Ectodermal cell (in vitro differentiated cells): ENCODE measurements around the gene MYO1D.

Experiments
- H3K27ac ChIP-seq: 2 replicates; pipeline ENCODE4 v1.7.0; 2013; ENCODE audit warnings: mild to moderate bottlenecking, low read depth, low read length; ENCODE audit not compliant: insufficient read depth, poor library complexity, severe bottlenecking
- H3K27me3 ChIP-seq: 2 replicates; pipeline ENCODE4 v1.7.0; 2013; ENCODE audit warnings: mild to moderate bottlenecking, low read length; ENCODE audit not compliant: insufficient read depth, control insufficient read depth, poor library complexity, severe bottlenecking
- H3K36me3 ChIP-seq: one replicate; pipeline ENCODE4 v1.7.0; 2013; ENCODE audit warnings: low read length; ENCODE audit not compliant: control insufficient read depth, insufficient read depth
- H3K4me1 ChIP-seq: one replicate; pipeline ENCODE4 v1.7.0; 2013; ENCODE audit warnings: low read length; ENCODE audit not compliant: control insufficient read depth, insufficient read depth
- H3K4me3 ChIP-seq: 2 replicates; pipeline ENCODE4 v1.7.0; 2013; ENCODE audit warnings: low read depth, low read length, control low read depth; ENCODE audit not compliant: insufficient read depth
- H3K9me3 ChIP-seq: 2 replicates; pipeline ENCODE4 v1.7.0; 2013; ENCODE audit warnings: mild to moderate bottlenecking, low read length, moderate library complexity; ENCODE audit not compliant: control insufficient read depth
- WGBS, 2 experiments: methylation state at CpG; one replicate each; pipeline ENCODE4 v1.1.7; 2013; ENCODE audit warnings: missing lambda C conversion rate in 2 of 2; 5-methylcytosine and 5-hydroxymethylcytosine counted together

The MYO1D gene

GRCh38 chr17:32520737-32521404 is 356.1 kb downstream of the MYO1D start:
- H3K27me3 ChIP-seq, result no peaks in the 10 kb centered on the region
- H3K27ac ChIP-seq, result peak overlapping the region; percentile 96
- no peaks in the 10 kb centered on the region for H3K9me3 ChIP-seq
- no peaks in the 10 kb centered on the region for H3K36me3 ChIP-seq
- no peak overlapping the region for H3K4me3 ChIP-seq
- WGBS, 2 experiments, result 87% methylated on average over 9 of the region's 9 CpGs
- peaks cover 42% of the 10 kb centered on the region for H3K4me1 ChIP-seq

- Histone ChIP-seq H3K36me3 (no peaks in the 10 kb centered on the region), H3K27me3 (no peaks in the 10 kb centered on the region), H3K4me1 (peaks cover 42% of the 10 kb centered on the region), H3K9me3 (no peaks in the 10 kb centered on the region), H3K4me3 (peak overlapping the region; percentile 16), H3K27ac (peak overlapping the region; percentile 96)
- WGBS, 2 experiments, result 46 to 47% methylated on average over 17 of the region's 17 CpGs
These were observed 356.7 kb downstream of the MYO1D start for GRCh38 chr17:32520104-32520701.

GRCh38 chr17:32519228-32520103 is 357.5 kb downstream of the MYO1D start:
- WGBS, 2 experiments, result 1% methylated on average over 60 to 61 of the region's 61 CpGs
- H3K4me3 ChIP-seq, result peak overlapping the region; percentile 41
- no peaks in the 10 kb centered on the region for H3K27me3 ChIP-seq
- H3K9me3 ChIP-seq, result no peaks in the 10 kb centered on the region
- peak overlapping the region; percentile 96 for H3K27ac ChIP-seq
- peaks cover 46% of the 10 kb centered on the region for H3K4me1 ChIP-seq
- no peaks in the 10 kb centered on the region for H3K36me3 ChIP-seq

DNA sequence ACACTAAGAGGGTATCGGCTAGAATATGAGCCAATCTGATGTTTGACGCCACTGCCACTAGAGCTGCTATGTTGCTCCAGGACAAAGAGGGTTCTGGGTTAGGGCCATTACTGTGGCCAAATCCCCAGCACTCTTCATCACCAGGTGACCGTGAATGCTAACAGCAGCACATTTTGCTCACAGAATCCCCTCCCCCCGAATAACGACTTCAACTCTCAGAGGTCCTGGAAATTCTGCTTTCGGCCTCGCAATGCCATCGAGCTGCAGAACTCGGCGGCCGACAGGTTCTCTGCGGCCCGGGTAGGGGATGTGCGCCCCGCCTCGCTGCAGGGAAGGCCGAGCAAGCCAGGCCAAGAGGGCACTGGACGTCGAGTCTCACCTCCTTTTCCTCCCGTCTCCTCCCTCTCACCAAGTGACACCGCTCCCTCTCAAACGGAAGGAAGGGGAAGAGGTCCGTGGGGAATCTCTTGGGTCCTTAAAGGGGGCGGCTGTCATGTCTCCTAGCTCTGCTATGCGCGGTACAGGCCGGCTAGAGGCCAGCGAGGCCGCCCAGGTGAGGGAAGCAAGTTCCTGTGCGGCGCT is 358.2 kb downstream of the MYO1D start:
- Histone ChIP-seq H3K36me3 (no peaks in the 10 kb centered on the region), H3K27ac (peak overlapping the region; percentile 96), H3K4me3 (peak overlapping the region; percentile 41), H3K9me3 (no peaks in the 10 kb centered on the region), H3K27me3 (no peaks in the 10 kb centered on the region), H3K4me1 (peaks cover 46% of the 10 kb centered on the region)
- WGBS, 2 experiments, result 13 to 16% methylated on average over 31 of the region's 31 CpGs

GRCh38 chr17:32517982-32518381 is 358.9 kb downstream of the MYO1D start:
- Histone ChIP-seq H3K27ac (no peak overlapping the region), H3K27me3 (no peaks in the 10 kb centered on the region), H3K36me3 (no peaks in the 10 kb centered on the region), H3K4me1 (peaks cover 40% of the 10 kb centered on the region), H3K4me3 (no peak overlapping the region), H3K9me3 (no peaks in the 10 kb centered on the region)
- 95 to 97% methylated on average over 7 of the region's 7 CpGs for WGBS, 2 experiments

DNA sequence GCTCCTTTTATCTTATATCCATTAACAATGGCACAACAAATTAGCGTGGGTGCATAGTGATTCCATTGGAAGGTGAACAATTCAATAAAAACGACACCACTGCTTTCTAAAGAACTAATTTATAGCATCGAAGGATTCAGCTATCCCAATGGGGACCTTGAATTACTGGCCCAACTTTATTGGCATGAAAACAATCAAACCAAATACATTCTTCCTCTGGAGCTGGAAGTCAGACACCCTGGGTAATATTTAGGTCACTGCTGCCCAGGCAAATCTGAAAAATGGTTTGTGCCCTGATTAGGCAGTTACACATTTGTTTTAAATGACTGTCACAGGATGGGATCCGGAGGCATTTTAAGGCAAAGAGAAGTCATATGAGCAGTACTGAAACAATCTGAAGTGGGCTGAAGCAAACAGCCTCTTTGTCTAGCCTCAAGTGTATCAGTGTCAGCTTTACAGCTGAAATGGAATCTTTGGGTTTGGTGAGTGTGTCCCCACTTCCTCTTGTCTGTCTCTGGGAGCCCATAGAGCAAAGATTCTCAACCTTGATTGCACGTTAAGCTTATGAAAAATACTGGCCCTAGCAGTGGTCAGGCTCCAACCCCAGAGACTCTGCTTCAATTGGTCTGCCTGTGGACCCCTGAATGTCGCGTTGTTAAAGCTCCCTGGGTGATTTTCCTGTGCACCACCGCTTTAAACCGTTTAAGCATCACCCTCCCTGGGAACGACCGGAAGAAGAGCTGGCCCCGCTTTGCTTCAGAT is 359.8 kb downstream of the MYO1D start:
- Histone ChIP-seq H3K36me3 (no peaks in the 10 kb centered on the region), H3K27me3 (no peaks in the 10 kb centered on the region), H3K4me3 (no peak overlapping the region), H3K4me1 (peaks cover 39% of the 10 kb centered on the region), H3K9me3 (no peaks in the 10 kb centered on the region), H3K27ac (no peak overlapping the region)
- WGBS, 2 experiments, result 69 to 71% methylated on average over 12 of the region's 12 CpGs

DNA sequence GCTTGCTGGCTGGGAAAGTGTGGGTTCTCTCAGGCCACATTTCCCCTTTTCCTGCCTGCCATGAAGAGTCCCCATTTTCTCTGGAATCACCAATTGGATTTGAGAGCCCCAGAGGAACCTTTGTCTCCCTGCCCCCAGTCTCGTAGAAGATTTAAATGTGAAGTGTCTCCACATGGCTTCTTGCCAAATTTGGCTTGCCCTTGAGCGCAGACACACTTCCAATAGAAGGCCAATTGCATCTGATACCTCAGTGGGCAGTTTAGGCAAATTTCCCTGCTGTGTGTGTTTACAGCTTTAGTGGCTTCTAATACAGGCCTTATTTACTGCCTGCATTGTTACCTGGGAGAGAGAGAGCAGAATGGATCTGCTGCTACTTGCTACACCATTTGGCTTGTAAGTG is 360.5 kb downstream of the MYO1D start:
- Histone ChIP-seq H3K9me3 (no peaks in the 10 kb centered on the region), H3K4me1 (peaks cover 37% of the 10 kb centered on the region), H3K4me3 (no peak overlapping the region), H3K27me3 (no peaks in the 10 kb centered on the region), H3K27ac (no peak overlapping the region), H3K36me3 (no peaks in the 10 kb centered on the region)
- 9 to 17% methylated on average over 2 of the region's 2 CpGs for whole genome bisulfite sequencing, 2 experiments

- peaks cover 31% of the 10 kb centered on the region for H3K4me1 ChIP-seq
- no peaks in the 10 kb centered on the region for H3K36me3 ChIP-seq
- no peaks in the 10 kb centered on the region for H3K27me3 ChIP-seq
- 91 to 93% methylated on average over 4 of the region's 4 CpGs for WGBS, 2 experiments
- no peak overlapping the region for H3K27ac ChIP-seq
- no peaks in the 10 kb centered on the region for H3K9me3 ChIP-seq
- no peak overlapping the region for H3K4me3 ChIP-seq
These were observed 361.1 kb downstream of the MYO1D start for GRCh38 chr17:32515677-32516383.

DNA sequence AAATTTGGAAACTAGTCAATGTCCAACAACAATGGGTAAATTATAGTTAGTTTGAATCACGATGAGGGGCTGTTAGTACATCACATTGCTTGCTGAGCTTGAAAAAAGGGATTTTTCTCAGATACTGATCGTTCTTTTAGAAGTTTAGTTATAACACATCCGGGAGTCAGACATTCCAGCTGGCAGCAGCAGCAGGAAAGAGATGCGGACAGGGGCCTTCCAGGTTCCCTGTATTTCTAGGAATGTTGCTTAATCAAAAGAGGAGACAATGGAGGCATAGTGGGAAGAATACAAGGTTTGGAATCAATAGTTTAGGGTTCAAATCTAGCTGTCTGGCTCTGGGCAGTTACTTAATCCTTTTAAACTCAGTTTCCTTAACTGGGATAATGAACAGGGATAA is 362.3 kb downstream of the MYO1D start:
- Histone ChIP-seq H3K9me3 (no peaks in the 10 kb centered on the region), H3K27ac (no peak overlapping the region), H3K4me3 (no peak overlapping the region), H3K27me3 (no peaks in the 10 kb centered on the region), H3K4me1 (peaks cover 25% of the 10 kb centered on the region), H3K36me3 (no peaks in the 10 kb centered on the region)
- WGBS, 2 experiments, result 88 to 92% methylated on average over 4 of the region's 4 CpGs
